Stimulated activated CD8-positive, alpha-beta memory T cell treated with anti-CD3 and anti-CD28 coated beads, Interleukin-12 subunit alpha, Interleukin-12 subunit beta, amount 100 ng/mL, for 24 hours (primary cell): ENCODE measurements around the gene FBXL4.

Experiments
- DNase-seq: peaks from one replicate; pipeline ENCODE4 v3.0.0-alpha.2; 2020; ENCODE audit errors: extremely low read depth

The FBXL4 gene

DNA sequence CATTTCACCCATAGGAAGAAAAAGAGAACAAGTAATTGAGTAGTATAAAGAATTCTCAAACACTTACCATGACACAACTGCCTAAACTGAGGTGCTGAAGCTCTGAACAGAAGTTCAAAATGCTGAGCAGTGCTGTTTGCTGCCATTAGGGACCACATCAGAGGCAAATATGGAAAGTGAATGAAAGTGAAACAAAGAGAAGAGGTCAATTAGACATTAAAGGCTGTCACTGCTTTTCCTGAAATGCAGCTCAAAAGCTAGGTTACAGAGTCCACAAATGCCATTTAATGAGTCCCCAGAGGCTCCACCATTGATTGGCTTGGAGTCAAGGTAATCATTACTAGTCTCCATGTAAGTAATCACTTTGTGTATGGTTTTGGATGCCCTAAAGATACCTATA lies 67.3 kb downstream of the FBXL4 start:
- DNase-seq: no peak

DNA sequence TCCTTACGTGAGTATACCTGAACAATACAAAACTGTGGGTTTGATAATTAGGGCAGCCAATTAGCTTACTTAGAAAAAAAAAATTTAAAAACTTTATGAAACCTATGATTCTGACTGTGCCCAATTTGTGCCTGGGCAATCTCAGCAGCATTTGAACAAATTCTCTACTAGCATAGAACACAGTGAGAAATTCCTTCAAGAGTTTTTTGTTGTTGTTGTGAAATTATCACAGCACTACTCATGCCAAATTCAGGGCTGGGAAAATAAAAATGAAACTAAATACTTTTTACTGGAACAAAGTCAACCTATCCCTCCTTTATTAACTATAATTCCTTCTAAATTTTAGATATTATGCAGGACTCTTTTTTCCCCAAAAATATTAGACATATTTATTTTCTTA lies 70.5 kb downstream of the FBXL4 start:
- DNase-seq: no peak

- no peak for DNase-seq
These were observed 72.4 kb downstream of the FBXL4 start for GRCh38 chr6:98875375-98875774.

- DNase-seq: no peak
These were observed 75.9 kb downstream of the FBXL4 start for GRCh38 chr6:98871821-98872220.

- no peak for DNase-seq
These were observed 76.7 kb downstream of the FBXL4 start for GRCh38 chr6:98871057-98871456.

DNA sequence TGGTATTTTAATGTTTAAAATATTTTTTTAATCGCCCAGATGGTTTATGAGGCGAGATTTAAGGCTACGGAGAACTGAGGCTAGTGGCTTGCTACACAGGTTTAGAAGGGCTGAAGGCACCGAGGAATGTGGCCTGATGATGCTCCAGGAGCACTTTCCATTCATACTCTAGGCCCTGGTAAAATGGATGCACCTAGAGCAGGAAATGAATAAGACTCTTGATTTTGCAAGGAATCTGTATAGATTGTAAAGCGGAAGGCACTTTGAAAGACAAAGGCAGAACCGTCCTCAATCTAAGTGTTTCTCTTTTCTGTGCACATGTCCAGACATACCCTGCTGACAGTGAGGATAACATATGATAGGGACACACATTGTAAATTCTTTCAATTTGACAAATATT lies 83.2 kb downstream of the FBXL4 start:
- no peak for DNase-seq

DNA sequence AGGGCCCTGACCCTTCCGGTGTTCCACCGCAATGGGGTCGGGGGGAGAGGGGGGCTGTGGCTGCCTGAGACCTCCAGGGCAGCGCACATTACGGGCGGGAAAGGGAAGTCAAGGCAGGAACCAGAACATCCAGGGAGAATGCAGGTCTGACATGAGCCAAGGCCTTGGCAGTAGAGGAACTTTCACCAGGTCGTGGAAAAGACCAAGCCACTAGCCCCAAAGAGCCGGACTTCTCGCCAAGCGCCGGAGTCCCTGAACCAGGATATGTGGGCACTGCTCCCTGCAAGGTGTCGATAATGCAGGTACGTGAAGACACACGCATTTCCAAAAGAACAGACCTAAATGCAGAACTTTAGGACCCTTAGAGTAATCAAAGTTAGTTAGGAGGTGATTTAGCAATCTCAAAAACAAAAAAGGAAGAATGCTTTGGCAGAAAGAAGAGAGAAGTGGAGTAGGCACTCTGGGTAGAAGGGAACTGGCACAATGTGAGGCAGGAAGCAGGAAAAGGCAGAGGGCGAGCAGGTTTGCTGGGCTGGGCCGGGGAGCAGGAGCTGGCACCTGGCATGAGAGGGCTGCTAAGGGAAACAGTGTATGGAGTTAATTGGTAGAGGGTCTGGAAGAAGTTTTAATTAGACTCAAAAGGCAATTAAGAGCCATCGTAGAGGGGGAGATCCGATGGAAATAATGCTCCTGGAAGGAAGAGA lies 99.1 kb downstream of the FBXL4 start:
- no peak for DNase-seq

- DNase-seq: no peak
These were observed 99.8 kb downstream of the FBXL4 start for GRCh38 chr6:98847779-98848538.

- DNase-seq: no peak
These were observed 100.3 kb downstream of the FBXL4 start for GRCh38 chr6:98847416-98847778.

- DNase-seq: no peak
These were observed 101.7 kb downstream of the FBXL4 start for GRCh38 chr6:98846021-98846380.

DNA sequence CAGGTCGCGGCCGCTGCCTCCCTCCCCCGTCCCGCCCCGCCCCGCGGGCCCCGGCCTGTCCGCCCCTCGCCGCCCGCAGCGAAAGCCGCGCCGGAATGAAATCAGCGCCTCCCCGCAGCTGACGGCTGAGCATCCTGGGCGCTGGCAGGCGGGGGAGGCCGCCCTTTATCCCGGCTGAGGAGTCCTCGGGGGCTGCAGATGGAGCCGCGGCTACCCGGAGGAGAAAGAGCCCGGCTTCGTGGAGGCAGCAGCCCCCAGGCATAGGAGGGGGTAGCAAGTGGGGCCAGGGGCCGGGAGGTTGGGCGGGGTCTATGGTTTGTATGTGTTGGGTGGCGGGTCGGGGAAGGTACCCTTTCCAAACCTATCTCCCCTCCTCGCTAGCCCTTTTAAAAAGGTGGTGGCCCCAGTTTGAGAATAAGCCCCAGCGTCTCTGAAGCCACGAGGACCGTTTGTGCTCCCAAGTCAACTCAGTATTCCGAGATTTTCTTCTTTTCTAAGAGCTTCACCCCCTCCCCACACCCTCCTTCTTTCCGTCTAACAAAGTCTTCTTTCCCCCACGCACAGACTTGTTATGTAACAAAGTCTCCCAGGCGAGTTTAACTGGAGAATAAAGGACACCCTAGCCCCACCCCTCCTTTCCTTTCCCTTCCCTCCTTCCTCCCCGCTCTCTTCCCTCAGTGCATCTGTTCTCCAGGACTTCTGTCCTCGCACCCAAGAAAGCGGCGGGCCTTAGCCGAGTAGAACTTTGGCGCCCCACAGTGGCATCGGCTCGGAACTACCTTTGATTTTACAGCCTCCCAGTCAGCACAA lies 102.3 kb downstream of the FBXL4 start:
- DNase-seq: no peak

DNA sequence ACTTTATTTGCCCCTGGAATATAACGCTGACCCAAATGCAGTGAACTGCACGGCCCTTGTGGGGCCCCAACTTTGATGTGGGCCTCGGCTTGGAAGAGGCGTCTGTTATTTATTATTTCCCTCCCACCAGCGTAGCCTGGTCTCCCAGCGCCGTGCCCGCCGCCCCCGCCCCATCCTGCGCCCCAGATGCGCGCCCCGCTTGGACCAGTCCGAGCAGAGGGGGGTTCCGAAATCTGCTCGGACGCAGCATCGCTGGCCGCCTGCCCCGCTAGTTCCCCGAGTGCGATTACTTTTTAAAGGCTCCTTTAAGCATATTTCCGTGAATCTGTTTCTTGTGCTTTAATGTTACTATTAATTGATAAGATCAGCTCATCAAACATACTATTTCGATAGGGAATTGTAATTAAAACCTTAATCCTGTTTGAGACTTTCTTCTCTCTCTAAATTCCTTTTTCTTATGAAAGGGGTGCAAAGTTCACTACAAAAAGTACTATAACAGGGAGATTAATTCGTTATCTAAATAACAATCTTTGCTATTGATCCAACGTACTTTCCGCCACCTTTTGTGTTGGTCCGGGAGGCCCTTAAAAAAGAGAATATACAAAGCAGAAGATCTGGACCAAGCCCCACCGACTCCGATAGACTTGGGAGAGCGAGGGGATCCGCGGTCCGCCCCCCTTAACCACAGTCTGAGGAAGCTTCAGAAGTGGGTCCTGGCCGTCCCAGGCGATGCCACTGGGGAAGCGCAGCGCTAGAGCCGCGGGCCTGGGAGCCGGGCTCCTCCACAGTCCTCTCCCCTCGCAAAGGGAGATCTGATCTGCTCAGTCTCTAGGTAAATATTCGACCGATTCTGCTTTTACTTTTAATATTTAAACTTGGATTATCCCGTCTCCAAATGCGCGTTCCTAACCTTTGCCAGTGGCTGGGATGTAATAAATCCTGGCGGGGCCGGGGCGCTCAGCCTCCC lies 103.2 kb downstream of the FBXL4 start:
- no peak for DNase-seq

GRCh38 chr6:98843271-98844243 lies 104.2 kb downstream of the FBXL4 start:
- DNase-seq: no peak

DNA sequence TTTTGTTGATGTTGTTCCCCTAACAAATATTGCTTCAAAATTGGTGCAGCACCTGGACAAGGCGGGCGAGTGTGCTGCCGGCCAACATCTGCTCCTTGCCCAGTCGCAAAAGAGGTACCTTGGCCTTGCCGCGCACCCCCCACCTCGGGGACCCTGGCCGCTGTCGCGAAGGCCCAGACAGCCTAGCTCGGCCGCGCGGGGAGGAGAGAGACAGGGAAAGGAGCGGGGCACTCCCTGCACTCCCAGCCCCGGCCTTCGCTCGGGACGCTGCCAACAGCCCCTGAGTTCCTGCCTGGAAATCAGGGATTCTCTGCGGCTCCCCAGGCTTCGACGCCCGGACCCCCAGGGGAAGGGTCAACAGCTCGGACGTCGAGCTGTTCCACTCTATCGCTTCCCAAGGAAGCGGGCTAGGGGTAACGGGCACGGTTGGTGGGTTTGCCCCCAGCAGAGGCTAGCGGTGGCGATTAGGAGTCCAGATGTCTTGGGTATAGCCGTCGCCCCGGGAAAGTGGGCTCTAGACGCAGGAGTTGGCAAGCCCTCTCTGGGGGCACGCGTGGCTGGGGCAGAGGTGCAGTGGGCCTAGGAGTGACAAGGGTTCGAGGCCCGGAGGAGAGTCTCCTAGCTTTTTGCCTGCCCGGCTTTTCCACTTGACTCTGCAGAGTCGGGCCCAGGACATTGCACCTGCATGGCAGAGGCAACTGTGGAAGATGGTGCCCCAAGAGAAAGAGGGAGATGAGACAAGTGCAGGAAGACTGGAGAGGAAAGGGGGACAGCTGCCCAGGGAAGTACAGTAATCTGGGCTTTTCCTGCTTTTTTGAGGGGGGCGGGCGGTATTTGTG lies 105.2 kb downstream of the FBXL4 start:
- no peak for DNase-seq

DNA sequence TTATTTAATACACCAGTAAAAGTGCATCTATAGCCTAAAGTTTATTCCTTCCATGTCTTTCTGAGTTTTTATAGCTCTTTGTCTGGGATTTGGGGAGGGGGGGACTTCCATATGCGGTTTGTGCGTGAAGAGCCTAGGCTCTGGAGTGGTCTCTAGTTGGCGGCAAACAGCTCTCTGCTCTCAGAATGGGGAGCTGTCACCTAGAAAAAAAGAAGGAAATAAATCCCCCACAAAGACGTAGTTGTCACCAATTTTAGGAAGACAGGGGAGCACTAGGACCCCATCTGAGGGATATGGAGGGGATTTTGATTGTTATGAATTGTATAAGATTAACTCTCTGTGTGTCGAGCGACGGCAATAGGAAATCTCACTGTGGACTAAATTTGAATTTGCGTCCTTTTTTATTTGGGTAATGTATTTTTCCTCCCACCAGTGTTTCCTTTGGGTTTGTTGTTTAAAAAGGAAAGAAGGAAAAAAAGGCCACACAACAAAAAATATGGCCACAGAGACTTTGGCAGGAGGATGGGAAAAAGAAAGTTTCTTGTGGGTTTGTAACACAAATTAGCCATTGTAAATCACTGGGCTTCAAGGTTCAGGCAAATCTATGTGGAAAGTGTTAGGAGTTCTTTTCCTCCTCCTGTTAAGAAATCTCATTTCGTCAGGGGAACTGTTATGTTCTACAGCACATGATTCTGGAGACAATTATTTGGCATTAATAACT lies 106.0 kb downstream of the FBXL4 start:
- no peak for DNase-seq

GRCh38 chr6:98840996-98841513 lies 106.7 kb downstream of the FBXL4 start:
- no peak for DNase-seq

GRCh38 chr6:98840385-98840784 lies 107.4 kb downstream of the FBXL4 start:
- no peak for DNase-seq

GRCh38 chr6:98839781-98840361 lies 107.9 kb downstream of the FBXL4 start:
- no peak for DNase-seq
